GM12878 (cell line): Measurements from ENCODE around the gene ADAD1. TPM values are rescaled to one million over a fixed set of nuclear protein-coding genes. Genes with fewer than 3 reads are reported as not detected.
A peak's percentile ranks its signal among the peaks of the same experiment; 100 is the strongest.

ENCODE experiments used
- ATAC-seq: fragments of 200-7000 bp; cut with Tn5 transposase; 3 replicates; pipeline ENCODE4 v1.9.1; 2020; ENCODE audit warnings: mild to moderate bottlenecking, moderate library complexity
- BruUV-seq: library from RNA; stranded (reverse); fragments of 400-500 nt; replicated peaks from 2 replicates; lab custom pipeline; 2021; lab: Mats Ljungman, UMichigan
- CTCF ChIA-PET: fragments of 300-600 bp; sonication (Branson Sonifier 250); formaldehyde crosslinking; extraction: SDS; loops from one replicate; lab custom pipeline; 2021; ENCODE audit warnings: inconsistent platforms; lab: Yijun Ruan, JAX
- POLR2A ChIA-PET: fragments of 350-600 bp; formaldehyde crosslinking; extraction: SDS; loops from one replicate; lab custom pipeline; 2021; ENCODE audit warnings: inconsistent platforms; lab: Charles Lee
- RAD21 ChIA-PET: fragments of 300-600 bp; sonication (Branson Sonifier 250); formaldehyde crosslinking; loops from one replicate; lab custom pipeline; 2023; ENCODE audit warnings: antibody characterized with exemption; ENCODE audit not compliant: unreplicated experiment; lab: Charles Lee
- SMC1A ChIA-PET: fragments of 300-600 bp; sonication (Branson Sonifier 250); formaldehyde crosslinking; loops from one replicate; lab custom pipeline; 2023; ENCODE audit not compliant: unreplicated experiment, uncharacterized antibody; lab: Charles Lee
- DNase-seq: peaks from one replicate; pipeline ENCODE4 v3.0.0-alpha.2; 2011; ENCODE audit warnings: low read depth, low spot score
- FAIRE-seq: peaks from 3 replicates; lab custom pipeline; 2011; peaks lifted over from hg19 to GRCh38; lab: Jason Lieb, UNC
- H2AFZ ChIP-seq: 2 replicates; pipeline ENCODE4 v1.6.0; 2011; ENCODE audit warnings: low read depth, low read length, control low read depth; ENCODE audit not compliant: control insufficient read depth
- H3K27ac ChIP-seq: 2 replicates; pipeline ENCODE4 v1.5.1; 2011; ENCODE audit warnings: control low read depth; ENCODE audit not compliant: control insufficient read depth, insufficient read depth
- H3K27me3 ChIP-seq, 2 experiments: replicated peaks in 1 of 2; 2 replicates each; pipeline versions ENCODE4 v1.6.0 to v1.6.1; 2011; ENCODE audit warnings: low read length in 1 of 2; ENCODE audit not compliant: control insufficient read depth in 2 of 2, insufficient read depth in 2 of 2
- H3K36me3 ChIP-seq, 2 experiments: 2 replicates each; pipeline ENCODE4 v1.5.1; 2011; ENCODE audit warnings: low read length in 1 of 2; ENCODE audit not compliant: control insufficient read depth in 2 of 2, insufficient read depth in 2 of 2
- H3K4me1 ChIP-seq: 2 replicates; pipeline ENCODE4 v1.6.1; 2011; ENCODE audit warnings: mild to moderate bottlenecking, low read length, moderate library complexity, mixed read lengths; ENCODE audit not compliant: control insufficient read depth, insufficient read depth
- H3K4me2 ChIP-seq: 2 replicates; pipeline ENCODE4 v1.6.0; 2011; ENCODE audit warnings: control low read depth; ENCODE audit not compliant: control insufficient read depth, insufficient read depth
- H3K4me3 ChIP-seq: fragments of 200-600 bp; sonication (generic); 2 replicates; pipeline ENCODE4 v1.5.1; 2016
- H3K79me2 ChIP-seq: 2 replicates; pipeline ENCODE4 v1.6.0; 2011; ENCODE audit warnings: low read length; ENCODE audit not compliant: control insufficient read depth, insufficient read depth
- H3K9ac ChIP-seq: 2 replicates; pipeline ENCODE4 v1.8.0; 2011; ENCODE audit warnings: low read length, control low read depth, mixed read lengths; ENCODE audit not compliant: control insufficient read depth, insufficient read depth
- H3K9me3 ChIP-seq: replicated peaks from 3 replicates; pipeline ENCODE4 v1.5.1; 2011; ENCODE audit warnings: mild to moderate bottlenecking, low read length; ENCODE audit not compliant: control insufficient read depth, insufficient read depth
- H4K20me1 ChIP-seq: 2 replicates; pipeline ENCODE4 v1.6.0; 2011; ENCODE audit not compliant: control insufficient read depth, insufficient read depth
- in situ Hi-C: fragments of 300-500 bp; cut with MboI; formaldehyde crosslinking; loops from 9 replicates; pipeline ENCODE4 v1.14.3; 2018; ENCODE audit warnings: mixed read lengths
- intact Hi-C: fragments of 100-400 bp; cut with micrococcal nuclease; formaldehyde crosslinking; loops from one replicate; pipeline ENCODE4 v1.14.2; 2022; ENCODE audit not compliant: unreplicated experiment
- polyA plus RNA-seq, 11 experiments: library from polyadenylated mRNA; depleted of rRNA in 4 of 11; unstranded in 6 of 11; stranded (reverse) in 5 of 11; fragments of >200 nt; fragmentation: Nextera tagmentation in 4 of 11; fragmentation: Illumina TruSeq in 1 of 11; extraction: Ambion mirVana in 4 of 11; extraction: Trizol in 1 of 11; gene quantifications; 1 replicate in 1 of 11; 2 replicates in 10 of 11; pipeline versions ENCODE4 v1.2.1 to v1.2.3, GENCODE V29; 2011 to 2016; ENCODE audit warnings: inconsistent platforms in 2 of 11, missing spikeins in 2 of 11, low read depth in 1 of 11
- total RNA-seq, 4 experiments: library from RNA; depleted of rRNA in 3 of 4; stranded (reverse); fragments of >200 nt in 3 of 4; fragmentation: Illumina TruSeq in 1 of 4; extraction: Trizol in 1 of 4; gene quantifications; 2 replicates each; pipeline versions ENCODE4 v1.2.1 to v1.2.3, GENCODE V29; 2013 to 2021
- TF ChIP-seq, protein P1 (sequence below): fragments of 450-650 bp; IDR thresholded peaks from 2 replicates; pipeline ENCODE4 v1.6.1; 2016; ENCODE audit warnings: mild to moderate bottlenecking
- TF ChIP-seq, protein P2 (sequence below), 3 experiments: IDR thresholded peaks in 2 of 3; conservative IDR thresholded peaks in 1 of 3; 2 replicates each; pipeline ENCODE4 v1.5.1; 2011; ENCODE audit warnings: low read depth in 3 of 3, low read length in 3 of 3, mild to moderate bottlenecking in 3 of 3, control low read depth in 2 of 3, moderate library complexity in 2 of 3, inconsistent platforms in 1 of 3, mixed read lengths in 1 of 3; ENCODE audit not compliant: control insufficient read depth in 2 of 3, insufficient read depth in 1 of 3; ENCODE audit errors: extremely low read depth in 1 of 3

The ADAD1 gene
- total and polyA plus RNA-seq, 10 of the 15 experiments (the other 5 are each of a cell fraction or from before 2014, with no cell fraction given): not detected

GRCh38 chr4:122450847-122451246 lies 72.0 kb downstream of the ADAD1 start:
- Histone ChIP-seq H3K9me3 (no peaks in the 10 kb centered on the region), H3K4me1 (peaks cover 3% of the 10 kb centered on the region; the same call in 1 of the 2 replicates), H3K4me2 (no peak overlapping the region), H3K9ac (no peak overlapping the region), H3K27me3 (no peaks in the 10 kb centered on the region), H3K79me2 (no peaks in the 10 kb centered on the region), H4K20me1 (no peaks in the 10 kb centered on the region), H3K4me3 (no peak overlapping the region), H3K36me3 (no peaks in the 10 kb centered on the region), H3K27ac (no peak overlapping the region), H2AFZ (no peak overlapping the region)
- no TSS peak for BruUV-seq
- TF ChIP-seq, protein P1, sequence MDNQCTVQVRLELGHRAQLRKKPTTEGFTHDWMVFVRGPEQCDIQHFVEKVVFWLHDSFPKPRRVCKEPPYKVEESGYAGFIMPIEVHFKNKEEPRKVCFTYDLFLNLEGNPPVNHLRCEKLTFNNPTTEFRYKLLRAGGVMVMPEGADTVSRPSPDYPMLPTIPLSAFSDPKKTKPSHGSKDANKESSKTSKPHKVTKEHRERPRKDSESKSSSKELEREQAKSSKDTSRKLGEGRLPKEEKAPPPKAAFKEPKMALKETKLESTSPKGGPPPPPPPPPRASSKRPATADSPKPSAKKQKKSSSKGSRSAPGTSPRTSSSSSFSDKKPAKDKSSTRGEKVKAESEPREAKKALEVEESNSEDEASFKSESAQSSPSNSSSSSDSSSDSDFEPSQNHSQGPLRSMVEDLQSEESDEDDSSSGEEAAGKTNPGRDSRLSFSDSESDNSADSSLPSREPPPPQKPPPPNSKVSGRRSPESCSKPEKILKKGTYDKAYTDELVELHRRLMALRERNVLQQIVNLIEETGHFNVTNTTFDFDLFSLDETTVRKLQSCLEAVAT: no peak
- TF ChIP-seq, protein P2, sequence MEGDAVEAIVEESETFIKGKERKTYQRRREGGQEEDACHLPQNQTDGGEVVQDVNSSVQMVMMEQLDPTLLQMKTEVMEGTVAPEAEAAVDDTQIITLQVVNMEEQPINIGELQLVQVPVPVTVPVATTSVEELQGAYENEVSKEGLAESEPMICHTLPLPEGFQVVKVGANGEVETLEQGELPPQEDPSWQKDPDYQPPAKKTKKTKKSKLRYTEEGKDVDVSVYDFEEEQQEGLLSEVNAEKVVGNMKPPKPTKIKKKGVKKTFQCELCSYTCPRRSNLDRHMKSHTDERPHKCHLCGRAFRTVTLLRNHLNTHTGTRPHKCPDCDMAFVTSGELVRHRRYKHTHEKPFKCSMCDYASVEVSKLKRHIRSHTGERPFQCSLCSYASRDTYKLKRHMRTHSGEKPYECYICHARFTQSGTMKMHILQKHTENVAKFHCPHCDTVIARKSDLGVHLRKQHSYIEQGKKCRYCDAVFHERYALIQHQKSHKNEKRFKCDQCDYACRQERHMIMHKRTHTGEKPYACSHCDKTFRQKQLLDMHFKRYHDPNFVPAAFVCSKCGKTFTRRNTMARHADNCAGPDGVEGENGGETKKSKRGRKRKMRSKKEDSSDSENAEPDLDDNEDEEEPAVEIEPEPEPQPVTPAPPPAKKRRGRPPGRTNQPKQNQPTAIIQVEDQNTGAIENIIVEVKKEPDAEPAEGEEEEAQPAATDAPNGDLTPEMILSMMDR (IDR thresholded peaks at IDR 0.05 in 2 of 3, conservative IDR thresholded peaks at IDR 0.05 in 1 of 3; ENCODE audit: control insufficient read depth in 2 of 3, extremely low read depth in 1 of 3, insufficient read depth in 1 of 3, low read depth in 3 of 3, low read length in 3 of 3): peak in 2 of 3 experiments; percentile 26 to 36; a peak in 3 of 6 replicates
- DNase-seq (no peak), FAIRE-seq (no peak), ATAC-seq (peak; percentile 55; the same call in 2 of the 3 replicates)
- CTCF ChIA-PET: no interaction called here
- RAD21 ChIA-PET: no interaction called here
- POLR2A ChIA-PET: no interaction called here
- intact Hi-C loops (loop anchor here (10.0 kb wide), 1 partner anchor 546 kb away; no protein-coding TSS in a partner anchor), in situ Hi-C loops (no loop called here)
- SMC1A ChIA-PET: interaction anchor here (1.2 kb wide), 1 partner anchor 550 kb away, joined by 4 read pairs; no protein-coding TSS in a partner anchor
